Stimulated activated CD4-positive, alpha-beta T cell treated with anti-CD3 and anti-CD28 coated beads, Interleukin-12 subunit alpha, Interleukin-12 subunit beta, amount 100 ng/mL, for 24 hours (primary cell): ENCODE results near the gene PRCD.

Source experiments
- DNase-seq, 2 experiments: peaks; one replicate each; pipeline ENCODE4 v3.0.0-alpha.2; 2020; ENCODE audit warnings: low read depth in 2 of 2

Gene PRCD

GRCh38 chr17:76539631-76540271 is at the start of gene PRCD:
Gene PRCD, plus strand, starts transcription at chr17:76540044. Its CDS starts 98 bp downstream, at chr17:76540142.
- no peak for DNase-seq

GRCh38 chr17:76490112-76490710 is 49.6 kb upstream of the PRCD start:
- DNase-seq: no peak

GRCh38 chr17:76491271-76492122 is 48.3 kb upstream of the PRCD start:
- DNase-seq: no peak

- no peak for DNase-seq
These were observed 47.5 kb upstream of the PRCD start for GRCh38 chr17:76492123-76492988.

- peak in 1 of 2 experiments; percentile 45 for DNase-seq
These were observed 46.8 kb upstream of the PRCD start for GRCh38 chr17:76492989-76493501.

GRCh38 chr17:76493505-76494167 is 46.2 kb upstream of the PRCD start:
- DNase-seq: no peak

- no peak for DNase-seq
These were observed 44.0 kb upstream of the PRCD start for GRCh38 chr17:76495663-76496400.

- no peak for DNase-seq
These were observed 43.4 kb upstream of the PRCD start for GRCh38 chr17:76496464-76496863.

GRCh38 chr17:76497699-76497978 is 42.2 kb upstream of the PRCD start:
- no peak for DNase-seq

- no peak for DNase-seq
These were observed 41.6 kb upstream of the PRCD start for GRCh38 chr17:76497979-76498875.

GRCh38 chr17:76498876-76499251 is 41.0 kb upstream of the PRCD start:
- no peak for DNase-seq

- no peak for DNase-seq
These were observed 40.6 kb upstream of the PRCD start for GRCh38 chr17:76499267-76499667.

GRCh38 chr17:76500074-76500746 is 39.6 kb upstream of the PRCD start:
- DNase-seq: no peak

GRCh38 chr17:76500747-76501017 is 39.2 kb upstream of the PRCD start:
- DNase-seq: no peak

- DNase-seq: peak; percentile 91 to 95
These were observed 38.6 kb upstream of the PRCD start, which contains the start of gene RHBDF2 for GRCh38 chr17:76501018-76501826. Gene RHBDF2, minus strand, starts transcription at chr17:76501423. Its CDS starts 19,899 bp downstream, at chr17:76481524.

- no peak for DNase-seq
These were observed 38.0 kb upstream of the PRCD start for GRCh38 chr17:76501827-76502307.

- DNase-seq: no peak
These were observed 37.3 kb upstream of the PRCD start for GRCh38 chr17:76502341-76503211.
